OCI-LY1 (cell line): ENCODE data around the gene EXOC7.

Source experiments
- H2AFZ ChIP-seq: fragments of 200-600 bp; sonication (generic), shearing (Covaris generic); 2 replicates; pipeline ENCODE4 v1.6.0; 2014; ENCODE audit warnings: antibody characterized with exemption, mild to moderate bottlenecking, low read length
- H3F3A ChIP-seq: fragments of 200-600 bp; sonication (generic), shearing (Covaris generic); 2 replicates; pipeline ENCODE4 v1.6.0; 2014; ENCODE audit warnings: mild to moderate bottlenecking, antibody characterized with exemption, low read length, moderate library complexity; ENCODE audit not compliant: insufficient read depth
- H3K27ac ChIP-seq: fragments of 200-600 bp; sonication (generic); 2 replicates; pipeline ENCODE4 v1.5.1; 2014; ENCODE audit warnings: low read length, mixed run types, mild to moderate bottlenecking, low read depth; ENCODE audit not compliant: poor library complexity, severe bottlenecking
- H3K27me3 ChIP-seq: fragments of 200-600 bp; sonication (generic); 2 replicates; pipeline ENCODE4 v1.6.0; 2014; ENCODE audit warnings: antibody characterized with exemption, mild to moderate bottlenecking, low read length, moderate library complexity; ENCODE audit not compliant: insufficient read depth
- H3K36me3 ChIP-seq: fragments of 200-600 bp; sonication (generic); 2 replicates; pipeline ENCODE4 v1.6.1; 2014; ENCODE audit warnings: mild to moderate bottlenecking, antibody characterized with exemption, low read length, moderate library complexity, mixed read lengths; ENCODE audit not compliant: insufficient read depth
- H3K4me1 ChIP-seq: fragments of 200-600 bp; sonication (generic); 2 replicates; pipeline ENCODE4 v1.5.1; 2014; ENCODE audit warnings: mild to moderate bottlenecking, low read length, moderate library complexity; ENCODE audit not compliant: insufficient read depth, severe bottlenecking
- H3K4me2 ChIP-seq: fragments of 200-600 bp; sonication (generic), shearing (Covaris generic); 2 replicates; pipeline ENCODE4 v1.6.1; 2014; ENCODE audit warnings: low read length
- H3K4me3 ChIP-seq: fragments of 200-600 bp; sonication (generic); 2 replicates; pipeline ENCODE4 v1.5.1; 2014; ENCODE audit warnings: low read length, low read depth, mild to moderate bottlenecking, mixed read lengths; ENCODE audit not compliant: poor library complexity, severe bottlenecking
- H3K79me2 ChIP-seq: fragments of 200-600 bp; shearing (Covaris generic); 2 replicates; pipeline ENCODE4 v1.6.1; 2016; ENCODE audit warnings: mixed run types, low read length, mixed read lengths; ENCODE audit not compliant: insufficient read depth
- H3K9ac ChIP-seq: fragments of 200-600 bp; sonication (generic), shearing (Covaris generic); 2 replicates; pipeline ENCODE4 v1.6.1; 2014; ENCODE audit warnings: mild to moderate bottlenecking, low read length, mixed read lengths
- H3K9me2 ChIP-seq: fragments of 200-600 bp; sonication (generic), shearing (Covaris generic); 2 replicates; pipeline ENCODE4 v1.6.1; 2014; ENCODE audit warnings: low read depth, mild to moderate bottlenecking, low read length, mixed read lengths
- H3K9me3 ChIP-seq: fragments of 200-600 bp; shearing (Covaris generic); 2 replicates; pipeline ENCODE4 v1.6.1; 2014; ENCODE audit warnings: low read length, mixed read lengths
- H4K20me1 ChIP-seq: fragments of 200-600 bp; sonication (generic), shearing (Covaris generic); 2 replicates; pipeline ENCODE4 v1.6.0; 2016; ENCODE audit warnings: mild to moderate bottlenecking, low read length; ENCODE audit not compliant: insufficient read depth
- CTCF ChIP-seq: fragments of 200-600 bp; sonication (generic), shearing (Covaris generic); IDR thresholded peaks from 2 replicates; pipeline ENCODE4 v1.5.1; 2017; ENCODE audit warnings: mild to moderate bottlenecking, antibody characterized with exemption, low read length, moderate library complexity, mixed read lengths
- EZH2 ChIP-seq: fragments of 200-600 bp; sonication (generic), shearing (Covaris generic); IDR thresholded peaks from 2 replicates; pipeline ENCODE4 v1.8.0; 2017; ENCODE audit warnings: borderline replicate concordance, mixed run types, mild to moderate bottlenecking, antibody characterized with exemption, low read length, moderate library complexity, mixed read lengths

EXOC7 gene

GRCh38 chr17:76089680-76090516, 13.7 kb downstream of the EXOC7 start:
- peaks cover 59% of the 10 kb centered on the region for H3K36me3 ChIP-seq
- no peak overlapping the region for H3K4me3 ChIP-seq
- no peaks in the 10 kb centered on the region for H4K20me1 ChIP-seq
- H3K9me3 ChIP-seq, result no peaks in the 10 kb centered on the region
- TF ChIP-seq CTCF, result no peak
- no peak for TF ChIP-seq EZH2
- no peaks in the 10 kb centered on the region for H3F3A ChIP-seq
- no peak overlapping the region for H3K9ac ChIP-seq
- H3K27ac ChIP-seq, result no peak overlapping the region
- no peaks in the 10 kb centered on the region for H3K79me2 ChIP-seq
- H3K4me2 ChIP-seq, result no peak overlapping the region
- H2AFZ ChIP-seq, result no peak overlapping the region
- no peaks in the 10 kb centered on the region for H3K4me1 ChIP-seq
- no peaks in the 10 kb centered on the region for H3K27me3 ChIP-seq
- H3K9me2 ChIP-seq, result no peaks in the 10 kb centered on the region

- Histone ChIP-seq H2AFZ (no peak overlapping the region), H3K9me3 (no peaks in the 10 kb centered on the region), H3K9ac (no peak overlapping the region), H3K27me3 (no peaks in the 10 kb centered on the region), H3K79me2 (no peaks in the 10 kb centered on the region), H3K9me2 (no peaks in the 10 kb centered on the region), H3K4me3 (no peak overlapping the region), H3K36me3 (peaks cover 63% of the 10 kb centered on the region), H3K27ac (no peak overlapping the region), H4K20me1 (no peaks in the 10 kb centered on the region), H3F3A (no peaks in the 10 kb centered on the region), H3K4me1 (no peaks in the 10 kb centered on the region), H3K4me2 (no peak overlapping the region)
- TF ChIP-seq CTCF (no peak), EZH2 (no peak)
These were observed 14.6 kb downstream of the EXOC7 start for GRCh38 chr17:76088868-76089576.

GRCh38 chr17:76088041-76088867, 15.3 kb downstream of the EXOC7 start:
- H4K20me1 ChIP-seq, result no peaks in the 10 kb centered on the region
- no peaks in the 10 kb centered on the region for H3K79me2 ChIP-seq
- no peaks in the 10 kb centered on the region for H3F3A ChIP-seq
- no peaks in the 10 kb centered on the region for H3K9me2 ChIP-seq
- peaks cover 61% of the 10 kb centered on the region for H3K36me3 ChIP-seq
- H3K9me3 ChIP-seq, result no peaks in the 10 kb centered on the region
- H2AFZ ChIP-seq, result no peak overlapping the region
- H3K27me3 ChIP-seq, result no peaks in the 10 kb centered on the region
- H3K4me2 ChIP-seq, result no peak overlapping the region
- no peak overlapping the region for H3K9ac ChIP-seq
- no peak overlapping the region for H3K27ac ChIP-seq
- no peaks in the 10 kb centered on the region for H3K4me1 ChIP-seq
- no peak overlapping the region for H3K4me3 ChIP-seq
- peak; percentile 24; the same call in 1 of the 2 replicates for TF ChIP-seq CTCF
- no peak for TF ChIP-seq EZH2
